OCI-M2 (cell line): ENCODE results near the gene NT5C.

Experiments
- DNase-seq: peaks from one replicate; lab custom pipeline; 2025; ENCODE audit not compliant: unreplicated experiment; lab: John Stamatoyannopoulos, UW

The NT5C gene

GRCh38 chr17:75116737-75117136 lies 14.8 kb downstream of the NT5C start:
- no peak for DNase-seq

DNA sequence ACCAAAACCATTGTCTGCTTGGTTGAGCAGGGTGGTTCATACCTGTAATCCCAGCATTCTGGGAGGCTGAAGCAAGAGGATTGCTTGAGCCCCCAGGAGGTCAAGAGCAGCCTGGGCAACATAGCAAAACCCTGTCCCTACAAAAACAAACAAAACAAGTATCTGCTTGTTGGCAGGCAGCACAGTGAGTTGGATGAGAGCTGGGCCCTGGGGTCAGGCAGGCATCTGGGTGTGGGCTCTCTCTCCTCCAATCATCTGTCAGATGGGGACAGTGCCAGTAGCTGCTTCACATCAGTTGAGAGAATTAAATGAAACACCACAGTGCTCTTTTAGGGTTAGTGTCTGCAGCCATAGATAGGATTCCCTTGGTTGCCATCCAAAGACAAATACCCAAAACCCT lies 16.0 kb downstream of the NT5C start:
- DNase-seq, result no peak

- DNase-seq, result no peak
Observed at GRCh38 chr17:75114552-75115314, 16.8 kb downstream of the NT5C start.

DNA sequence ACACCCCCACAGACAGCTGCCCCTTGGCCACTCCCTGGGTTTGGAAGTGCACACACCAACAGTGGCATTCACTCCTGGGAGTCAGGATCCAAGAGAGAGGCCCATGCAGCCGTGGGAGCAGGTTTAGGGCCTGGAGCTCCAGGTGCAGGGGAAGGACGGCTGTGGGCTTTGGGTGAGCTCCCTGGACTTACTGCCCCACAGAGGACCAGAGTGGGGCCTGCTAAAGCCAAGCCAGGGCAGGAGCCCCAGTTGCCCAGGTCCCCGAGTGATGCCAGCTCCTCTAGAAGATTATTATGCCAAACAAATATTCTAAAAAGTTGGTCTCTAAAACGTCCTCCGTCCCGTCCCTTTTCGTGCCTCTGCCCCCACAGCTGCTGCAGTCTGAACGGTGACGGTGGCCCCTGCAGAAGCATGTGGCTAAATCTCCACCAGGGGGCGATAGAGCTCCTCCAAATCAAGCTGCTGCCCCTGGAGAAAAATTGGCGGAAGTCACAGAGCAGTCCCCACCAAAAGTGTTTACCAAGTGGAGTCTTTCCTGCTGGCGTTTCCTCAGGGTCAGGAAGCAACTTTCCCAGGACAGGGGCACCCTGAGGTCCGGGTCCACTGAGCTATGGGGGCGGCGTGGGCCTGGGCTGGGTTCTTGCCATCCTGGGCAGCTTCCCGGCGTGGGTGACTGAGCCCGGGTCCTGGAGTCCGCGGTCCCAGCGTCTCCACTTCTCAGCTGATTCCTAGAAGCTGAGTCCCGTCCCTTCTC lies 17.6 kb downstream of the NT5C start:
- peak; percentile 47 for DNase-seq

GRCh38 chr17:75111777-75112335 lies 19.7 kb downstream of the NT5C start:
- DNase-seq, result no peak

GRCh38 chr17:75110234-75110937 lies 21.2 kb downstream of the NT5C start:
- no peak for DNase-seq

- no peak for DNase-seq
Observed at GRCh38 chr17:75109407-75110233, 21.9 kb downstream of the NT5C start, which contains the start of gene ARMC7. Gene ARMC7 (plus strand): TSS chr17:75109969. CDS start chr17:75110289, 320 bp downstream.

DNA sequence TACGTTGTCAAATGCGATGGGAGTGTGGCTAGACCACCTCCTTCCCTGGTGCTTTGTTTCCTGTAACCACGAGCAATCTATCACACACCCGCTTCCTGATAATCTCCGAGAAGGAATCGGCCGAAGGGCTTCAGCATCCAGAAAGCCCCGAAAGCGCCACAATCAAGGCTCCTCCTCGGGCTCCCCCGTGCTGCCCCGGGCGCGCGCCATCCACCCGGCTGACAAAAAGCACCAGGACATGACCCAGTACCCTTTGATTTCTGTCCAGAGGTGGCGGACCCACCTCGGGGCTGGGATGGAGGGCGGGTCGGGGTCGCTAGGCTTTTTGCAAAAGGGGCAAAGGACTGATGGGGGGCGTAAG lies 22.5 kb downstream of the NT5C start:
- DNase-seq, result no peak

DNA sequence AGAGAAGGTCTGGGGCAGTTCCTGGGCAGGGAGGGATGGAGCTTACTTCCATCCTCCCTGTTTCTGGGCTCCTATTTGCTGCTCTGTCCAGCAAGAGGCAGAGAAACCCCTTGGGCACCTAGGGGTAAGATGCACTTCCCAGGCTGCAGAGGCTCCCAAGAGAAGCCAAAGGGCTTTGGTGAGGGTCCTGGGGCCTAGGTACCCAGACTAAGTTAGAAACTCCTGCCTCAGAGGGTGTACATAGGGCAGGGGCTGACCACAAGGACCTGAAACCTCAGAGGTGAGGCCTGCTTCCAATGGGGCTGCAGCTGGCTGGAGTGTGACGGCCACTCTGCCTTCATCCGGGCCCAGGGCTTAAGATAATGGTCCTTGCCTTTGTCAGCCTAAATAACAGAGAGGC lies 23.3 kb downstream of the NT5C start:
- no peak for DNase-seq

DNA sequence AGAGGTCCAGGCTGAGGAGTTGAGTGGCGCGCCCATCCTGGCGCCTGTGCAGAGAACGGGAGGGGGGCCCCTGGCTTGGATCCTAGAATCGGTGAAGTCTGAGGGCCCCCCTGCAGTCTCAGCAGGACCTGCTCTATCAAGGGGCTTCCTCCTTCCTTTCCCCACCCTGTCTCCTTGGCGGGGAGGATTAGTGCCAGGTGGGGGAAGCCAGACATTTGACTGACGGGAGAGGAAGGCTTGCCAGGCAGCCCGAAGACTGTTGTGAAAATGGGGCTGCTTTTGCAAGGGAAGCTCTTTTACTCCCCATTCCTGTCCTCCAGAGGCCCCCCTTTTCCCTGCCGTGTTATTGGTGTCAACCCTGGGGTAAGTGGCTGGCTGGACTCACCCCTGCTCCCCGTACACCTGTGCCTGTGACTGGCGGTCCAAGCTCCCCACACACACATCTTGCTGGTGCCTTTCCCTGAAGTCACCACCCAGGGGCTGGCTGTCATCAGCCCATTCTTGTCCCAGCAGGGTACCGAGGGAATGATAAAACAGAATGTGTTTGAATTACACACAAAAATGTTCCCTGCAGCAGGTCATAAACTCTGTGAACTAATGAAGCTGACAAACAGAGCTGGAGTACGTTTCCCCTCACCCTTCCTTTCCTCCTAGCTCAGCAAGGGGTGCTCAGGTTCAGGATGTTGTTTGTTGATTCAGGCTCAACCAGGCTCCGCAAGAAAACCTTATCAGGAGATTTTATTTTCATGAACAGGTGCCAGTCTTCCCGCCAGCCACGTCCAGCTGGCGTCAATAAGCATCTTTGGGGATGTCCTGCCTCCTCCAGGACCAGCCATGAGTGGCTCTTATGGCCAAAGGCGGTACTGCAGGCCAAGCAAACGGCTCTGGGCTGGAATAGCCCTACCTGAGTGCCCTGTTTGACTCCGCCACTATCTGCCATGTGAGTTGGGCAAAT lies 26.1 kb downstream of the NT5C start:
- DNase-seq, result no peak

GRCh38 chr17:75103601-75104554 lies 27.7 kb downstream of the NT5C start:
- no peak for DNase-seq

DNA sequence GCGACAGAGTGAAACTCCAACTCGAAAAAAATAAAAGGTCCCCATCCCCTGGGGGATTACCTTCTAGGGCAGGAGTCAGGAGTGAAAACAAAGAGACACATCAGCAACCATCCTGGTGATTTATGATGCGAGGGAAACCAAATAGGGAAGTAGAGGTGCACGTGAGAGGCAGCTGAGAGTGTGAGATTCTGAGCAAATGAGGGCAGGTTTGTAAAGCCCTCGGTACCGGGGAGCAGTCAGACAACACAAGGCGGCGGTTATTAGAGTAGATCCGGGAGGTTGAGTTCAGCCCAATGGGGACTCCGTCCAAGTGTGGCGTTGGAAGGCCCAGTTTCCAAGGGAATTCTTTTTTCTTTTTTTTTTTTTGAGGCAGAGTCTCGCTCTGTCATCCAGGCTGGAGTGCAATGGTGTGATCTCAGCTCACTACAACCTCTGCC lies 29.1 kb downstream of the NT5C start:
- DNase-seq, result no peak

DNA sequence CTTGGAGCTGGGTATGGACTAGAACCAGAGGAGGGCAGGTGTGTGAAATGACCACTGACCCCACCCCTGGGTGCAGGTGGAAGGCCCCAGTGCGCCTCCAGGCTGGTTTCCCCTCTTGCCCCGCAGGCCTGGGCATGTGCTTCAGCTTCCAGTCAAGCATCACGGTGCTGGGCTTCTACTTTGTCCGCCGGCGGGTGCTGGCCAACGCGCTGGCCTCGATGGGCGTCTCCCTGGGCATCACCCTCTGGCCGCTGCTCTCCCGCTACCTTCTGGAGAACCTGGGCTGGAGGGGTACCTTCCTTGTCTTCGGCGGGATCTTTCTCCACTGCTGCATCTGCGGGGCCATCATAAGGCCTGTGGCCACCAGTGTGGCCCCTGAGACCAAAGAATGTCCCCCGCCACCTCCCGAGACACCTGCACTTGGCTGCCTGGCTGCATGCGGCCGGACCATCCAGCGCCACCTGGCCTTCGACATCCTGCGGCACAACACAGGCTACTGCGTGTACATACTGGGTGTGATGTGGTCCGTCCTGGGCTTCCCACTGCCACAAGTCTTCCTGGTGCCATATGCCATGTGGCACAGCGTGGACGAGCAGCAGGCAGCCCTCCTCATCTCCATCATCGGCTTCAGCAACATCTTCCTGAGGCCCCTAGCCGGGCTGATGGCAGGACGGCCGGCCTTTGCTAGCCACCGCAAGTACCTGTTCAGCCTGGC lies 31.5 kb downstream of the NT5C start:
- DNase-seq, result no peak

DNA sequence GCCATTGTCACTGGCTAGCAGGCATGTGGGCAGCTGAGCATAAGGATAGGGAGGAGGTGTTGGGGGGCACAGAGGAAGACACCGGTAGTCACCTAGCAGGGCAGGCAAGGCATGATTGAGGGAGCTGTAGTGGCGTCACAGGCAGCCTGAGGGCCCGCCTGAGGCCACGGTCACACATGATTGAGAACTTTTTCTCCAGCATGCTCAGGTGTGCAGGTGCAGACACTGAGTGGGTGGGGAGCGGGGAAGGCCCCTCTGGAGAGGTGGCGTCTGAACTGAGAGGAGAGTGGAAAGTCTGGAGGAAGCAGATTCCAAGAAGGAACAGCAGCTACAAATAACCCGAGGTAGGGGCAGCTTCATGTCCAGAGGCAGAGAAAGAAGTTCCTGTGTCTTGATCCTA lies 32.7 kb downstream of the NT5C start:
- no peak for DNase-seq

DNA sequence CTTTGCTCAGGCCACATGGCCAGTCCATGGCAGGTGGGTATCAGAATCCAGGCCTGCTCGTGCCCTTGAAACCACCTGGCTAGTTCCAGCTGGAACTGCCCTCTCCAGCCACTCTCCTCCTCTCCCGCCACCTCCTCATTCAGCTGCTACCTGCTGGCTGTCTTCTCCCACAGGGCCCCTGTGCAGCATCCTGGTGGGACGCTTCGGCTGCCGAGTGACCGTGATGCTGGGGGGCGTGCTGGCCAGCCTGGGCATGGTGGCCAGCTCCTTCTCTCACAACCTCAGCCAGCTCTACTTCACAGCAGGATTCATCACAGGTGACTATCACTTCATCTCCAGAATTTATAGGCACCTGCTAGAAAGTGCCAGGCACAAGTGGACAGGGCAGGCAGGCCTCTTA lies 33.7 kb downstream of the NT5C start:
- no peak for DNase-seq

DNA sequence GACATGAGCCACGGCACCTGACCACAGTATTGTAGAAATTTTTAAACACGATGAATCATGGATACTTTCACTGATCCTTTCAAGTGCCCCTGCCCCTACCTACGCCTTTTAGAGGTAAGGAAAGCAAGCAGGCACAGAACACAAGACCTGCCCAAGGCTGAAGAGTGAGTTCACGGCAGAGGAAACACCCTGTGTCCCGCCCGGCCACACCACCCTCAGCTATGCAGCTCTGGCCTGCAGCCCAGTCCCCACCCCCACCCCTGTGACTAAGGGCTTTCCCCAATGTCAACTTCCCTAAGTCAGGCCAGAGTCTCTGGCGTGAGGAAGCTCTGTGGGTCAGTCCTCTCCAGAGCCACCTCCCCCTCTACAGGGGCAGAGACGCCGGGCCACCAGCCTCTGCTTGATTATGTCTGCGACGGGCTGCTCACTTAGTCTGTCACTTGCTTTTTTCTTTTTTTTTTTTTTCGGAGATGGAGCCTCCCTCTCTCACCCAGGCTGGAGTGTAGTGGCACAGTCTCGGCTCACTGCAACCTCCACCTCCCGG lies 35.4 kb downstream of the NT5C start:
- no peak for DNase-seq

DNA sequence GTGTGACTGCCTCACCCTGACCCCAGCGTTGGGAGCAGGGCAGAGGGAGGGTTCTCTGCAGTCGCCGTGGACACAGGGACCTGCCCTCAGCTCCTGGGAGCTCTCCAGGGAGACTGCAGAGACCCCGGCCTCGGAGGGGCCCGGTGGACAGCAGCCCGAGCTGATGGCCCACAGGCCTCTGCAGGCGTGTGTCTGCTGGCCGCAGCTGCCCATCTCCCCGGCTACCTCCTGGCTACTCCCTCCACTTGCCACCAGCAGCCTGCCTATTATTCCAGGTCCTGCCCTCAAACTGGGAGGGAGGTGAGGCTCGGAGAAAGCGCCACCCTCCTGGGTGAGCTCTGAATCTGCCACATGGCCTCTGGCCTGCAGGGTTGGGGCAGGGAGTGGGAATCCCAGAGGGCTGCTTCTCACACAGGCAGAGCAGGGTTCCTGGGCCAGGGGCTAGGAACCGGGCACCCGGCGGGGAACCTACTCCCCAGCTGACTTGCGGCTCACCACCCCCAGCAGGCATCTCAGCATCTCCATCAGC lies 36.6 kb downstream of the NT5C start:
- no peak for DNase-seq
